ENCODE measurements around the gene ZNF57. TPM values are rescaled to one million over a fixed set of nuclear protein-coding genes. Genes with fewer than 3 reads are reported as not detected.

The ZNF57 gene
- total and polyA plus RNA-seq, 9 of the 15 experiments (the other 6 are each of a cell fraction or from before 2014, with no cell fraction given): 3.9 to 13.5 (median 7.8) TPM

DNA sequence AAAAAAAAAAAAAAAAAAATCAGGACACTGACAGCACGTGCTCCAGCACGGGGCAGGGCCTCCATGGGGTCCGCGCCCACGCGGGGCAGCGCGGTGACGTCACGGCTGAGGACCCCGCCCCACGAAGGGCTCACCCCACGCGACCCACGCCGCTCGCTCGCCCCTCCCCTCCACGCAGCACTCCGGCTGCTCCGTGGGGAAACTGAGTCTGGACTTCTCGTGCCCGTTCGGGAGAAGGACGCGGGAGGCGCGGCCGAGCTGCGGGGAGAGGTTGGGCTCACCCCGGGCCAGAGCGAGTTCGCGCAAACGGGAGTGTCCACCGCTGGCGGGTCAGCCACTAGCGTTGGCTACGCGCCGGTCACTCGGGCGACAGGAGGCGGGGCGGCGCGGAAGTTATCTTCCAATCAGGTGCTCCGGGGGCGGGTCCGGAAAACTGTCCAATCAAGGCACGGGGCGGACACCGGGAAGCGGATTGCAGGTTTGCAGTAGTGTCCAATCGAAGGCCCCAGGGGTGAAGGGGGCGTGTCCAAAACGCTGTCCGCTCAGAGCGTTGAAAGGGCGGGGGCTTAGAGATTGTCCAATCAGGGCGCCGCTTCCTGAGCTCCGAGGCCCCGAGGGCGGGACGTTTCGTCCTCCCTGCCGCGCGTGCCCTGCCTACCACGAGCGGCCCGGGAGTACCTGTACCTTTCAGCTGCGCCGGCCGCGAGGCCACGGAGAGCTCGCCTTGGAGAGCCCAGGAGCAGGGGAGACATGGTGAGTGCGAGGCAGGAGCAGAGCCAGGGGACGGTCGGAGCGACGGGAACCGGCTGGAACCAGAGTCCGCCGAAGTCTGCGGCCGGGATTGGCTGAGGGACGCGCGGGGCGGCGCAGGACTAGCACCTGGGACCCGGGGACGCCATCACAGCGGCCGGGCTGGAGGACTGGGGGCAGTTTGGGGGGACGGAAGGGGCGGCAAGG lies at the start of gene ZNF57 (continued):
- TF ChIP-seq, protein P1, sequence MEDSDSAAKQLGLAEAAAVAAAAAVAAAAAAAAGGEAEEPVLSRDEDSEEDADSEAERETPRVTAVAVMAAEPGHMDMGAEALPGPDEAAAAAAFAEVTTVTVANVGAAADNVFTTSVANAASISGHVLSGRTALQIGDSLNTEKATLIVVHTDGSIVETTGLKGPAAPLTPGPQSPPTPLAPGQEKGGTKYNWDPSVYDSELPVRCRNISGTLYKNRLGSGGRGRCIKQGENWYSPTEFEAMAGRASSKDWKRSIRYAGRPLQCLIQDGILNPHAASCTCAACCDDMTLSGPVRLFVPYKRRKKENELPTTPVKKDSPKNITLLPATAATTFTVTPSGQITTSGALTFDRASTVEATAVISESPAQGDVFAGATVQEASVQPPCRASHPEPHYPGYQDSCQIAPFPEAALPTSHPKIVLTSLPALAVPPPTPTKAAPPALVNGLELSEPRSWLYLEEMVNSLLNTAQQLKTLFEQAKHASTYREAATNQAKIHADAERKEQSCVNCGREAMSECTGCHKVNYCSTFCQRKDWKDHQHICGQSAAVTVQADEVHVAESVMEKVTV (CRISPR knock-in tag; IDR thresholded peaks at IDR 0.05): no peak
- TF ChIP-seq ZNF780A (CRISPR knock-in tag; IDR thresholded peaks at IDR 0.05): no peak
- no peak for TF ChIP-seq CBFA2T2 (conservative IDR thresholded peaks at IDR 0.05)
- no peak for TF ChIP-seq PURB (CRISPR knock-in tag; IDR thresholded peaks at IDR 0.05; ENCODE audit: low read depth)
- 0 out of 2 replicates have a peak, but pooled peaks have one; percentile 10 for TF ChIP-seq SPI1 (IDR thresholded peaks at IDR 0.05; ENCODE audit: borderline replicate concordance, low read depth, low read length)
- TF ChIP-seq NR3C1 (CRISPR knock-in tag; IDR thresholded peaks at IDR 0.05): peak; percentile 78
- no peak for TF ChIP-seq CAMTA2 (CRISPR knock-in tag; conservative IDR thresholded peaks at IDR 0.05)
- TF ChIP-seq, protein P2, sequence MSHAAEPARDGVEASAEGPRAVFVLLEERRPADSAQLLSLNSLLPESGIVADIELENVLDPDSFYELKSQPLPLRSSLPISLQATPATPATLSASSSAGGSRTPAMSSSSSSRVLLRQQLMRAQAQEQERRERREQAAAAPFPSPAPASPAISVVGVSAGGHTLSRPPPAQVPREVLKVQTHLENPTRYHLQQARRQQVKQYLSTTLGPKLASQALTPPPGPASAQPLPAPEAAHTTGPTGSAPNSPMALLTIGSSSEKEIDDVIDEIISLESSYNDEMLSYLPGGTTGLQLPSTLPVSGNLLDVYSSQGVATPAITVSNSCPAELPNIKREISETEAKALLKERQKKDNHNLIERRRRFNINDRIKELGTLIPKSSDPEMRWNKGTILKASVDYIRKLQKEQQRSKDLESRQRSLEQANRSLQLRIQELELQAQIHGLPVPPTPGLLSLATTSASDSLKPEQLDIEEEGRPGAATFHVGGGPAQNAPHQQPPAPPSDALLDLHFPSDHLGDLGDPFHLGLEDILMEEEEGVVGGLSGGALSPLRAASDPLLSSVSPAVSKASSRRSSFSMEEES (CRISPR knock-in tag; IDR thresholded peaks at IDR 0.05): no peak
- TF ChIP-seq KLF10 (CRISPR knock-in tag; IDR thresholded peaks at IDR 0.05): no peak
- peak; percentile 76; the same call in 1 of the 2 replicates for TF ChIP-seq PHF8 (IDR thresholded peaks at IDR 0.05; ENCODE audit: borderline replicate concordance, low read length)
- TF ChIP-seq SIX5 (IDR thresholded peaks at IDR 0.05; ENCODE audit: borderline replicate concordance in 1 of 2, insufficient read depth in 1 of 2, low read depth in 1 of 2, low read length in 2 of 2): no peak
- TF ChIP-seq, protein P3, sequence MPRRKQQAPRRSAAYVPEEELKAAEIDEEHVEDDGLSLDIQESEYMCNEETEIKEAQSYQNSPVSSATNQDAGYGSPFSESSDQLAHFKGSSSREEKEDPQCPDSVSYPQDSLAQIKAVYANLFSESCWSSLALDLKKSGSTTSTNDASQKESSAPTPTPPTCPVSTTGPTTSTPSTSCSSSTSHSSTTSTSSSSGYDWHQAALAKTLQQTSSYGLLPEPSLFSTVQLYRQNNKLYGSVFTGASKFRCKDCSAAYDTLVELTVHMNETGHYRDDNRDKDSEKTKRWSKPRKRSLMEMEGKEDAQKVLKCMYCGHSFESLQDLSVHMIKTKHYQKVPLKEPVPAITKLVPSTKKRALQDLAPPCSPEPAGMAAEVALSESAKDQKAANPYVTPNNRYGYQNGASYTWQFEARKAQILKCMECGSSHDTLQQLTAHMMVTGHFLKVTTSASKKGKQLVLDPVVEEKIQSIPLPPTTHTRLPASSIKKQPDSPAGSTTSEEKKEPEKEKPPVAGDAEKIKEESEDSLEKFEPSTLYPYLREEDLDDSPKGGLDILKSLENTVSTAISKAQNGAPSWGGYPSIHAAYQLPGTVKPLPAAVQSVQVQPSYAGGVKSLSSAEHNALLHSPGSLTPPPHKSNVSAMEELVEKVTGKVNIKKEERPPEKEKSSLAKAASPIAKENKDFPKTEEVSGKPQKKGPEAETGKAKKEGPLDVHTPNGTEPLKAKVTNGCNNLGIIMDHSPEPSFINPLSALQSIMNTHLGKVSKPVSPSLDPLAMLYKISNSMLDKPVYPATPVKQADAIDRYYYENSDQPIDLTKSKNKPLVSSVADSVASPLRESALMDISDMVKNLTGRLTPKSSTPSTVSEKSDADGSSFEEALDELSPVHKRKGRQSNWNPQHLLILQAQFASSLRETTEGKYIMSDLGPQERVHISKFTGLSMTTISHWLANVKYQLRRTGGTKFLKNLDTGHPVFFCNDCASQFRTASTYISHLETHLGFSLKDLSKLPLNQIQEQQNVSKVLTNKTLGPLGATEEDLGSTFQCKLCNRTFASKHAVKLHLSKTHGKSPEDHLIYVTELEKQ (CRISPR knock-in tag; IDR thresholded peaks at IDR 0.05): no peak
- TF ChIP-seq, protein P4, sequence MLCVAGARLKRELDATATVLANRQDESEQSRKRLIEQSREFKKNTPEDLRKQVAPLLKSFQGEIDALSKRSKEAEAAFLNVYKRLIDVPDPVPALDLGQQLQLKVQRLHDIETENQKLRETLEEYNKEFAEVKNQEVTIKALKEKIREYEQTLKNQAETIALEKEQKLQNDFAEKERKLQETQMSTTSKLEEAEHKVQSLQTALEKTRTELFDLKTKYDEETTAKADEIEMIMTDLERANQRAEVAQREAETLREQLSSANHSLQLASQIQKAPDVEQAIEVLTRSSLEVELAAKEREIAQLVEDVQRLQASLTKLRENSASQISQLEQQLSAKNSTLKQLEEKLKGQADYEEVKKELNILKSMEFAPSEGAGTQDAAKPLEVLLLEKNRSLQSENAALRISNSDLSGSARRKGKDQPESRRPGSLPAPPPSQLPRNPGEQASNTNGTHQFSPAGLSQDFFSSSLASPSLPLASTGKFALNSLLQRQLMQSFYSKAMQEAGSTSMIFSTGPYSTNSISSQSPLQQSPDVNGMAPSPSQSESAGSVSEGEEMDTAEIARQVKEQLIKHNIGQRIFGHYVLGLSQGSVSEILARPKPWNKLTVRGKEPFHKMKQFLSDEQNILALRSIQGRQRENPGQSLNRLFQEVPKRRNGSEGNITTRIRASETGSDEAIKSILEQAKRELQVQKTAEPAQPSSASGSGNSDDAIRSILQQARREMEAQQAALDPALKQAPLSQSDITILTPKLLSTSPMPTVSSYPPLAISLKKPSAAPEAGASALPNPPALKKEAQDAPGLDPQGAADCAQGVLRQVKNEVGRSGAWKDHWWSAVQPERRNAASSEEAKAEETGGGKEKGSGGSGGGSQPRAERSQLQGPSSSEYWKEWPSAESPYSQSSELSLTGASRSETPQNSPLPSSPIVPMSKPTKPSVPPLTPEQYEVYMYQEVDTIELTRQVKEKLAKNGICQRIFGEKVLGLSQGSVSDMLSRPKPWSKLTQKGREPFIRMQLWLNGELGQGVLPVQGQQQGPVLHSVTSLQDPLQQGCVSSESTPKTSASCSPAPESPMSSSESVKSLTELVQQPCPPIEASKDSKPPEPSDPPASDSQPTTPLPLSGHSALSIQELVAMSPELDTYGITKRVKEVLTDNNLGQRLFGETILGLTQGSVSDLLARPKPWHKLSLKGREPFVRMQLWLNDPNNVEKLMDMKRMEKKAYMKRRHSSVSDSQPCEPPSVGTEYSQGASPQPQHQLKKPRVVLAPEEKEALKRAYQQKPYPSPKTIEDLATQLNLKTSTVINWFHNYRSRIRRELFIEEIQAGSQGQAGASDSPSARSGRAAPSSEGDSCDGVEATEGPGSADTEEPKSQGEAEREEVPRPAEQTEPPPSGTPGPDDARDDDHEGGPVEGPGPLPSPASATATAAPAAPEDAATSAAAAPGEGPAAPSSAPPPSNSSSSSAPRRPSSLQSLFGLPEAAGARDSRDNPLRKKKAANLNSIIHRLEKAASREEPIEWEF (CRISPR knock-in tag; IDR thresholded peaks at IDR 0.05): no peak
- TF ChIP-seq HDAC2 (IDR thresholded peaks at IDR 0.05): peak; percentile 21; the same call in 1 of the 2 replicates

Measured in K562 (cell line).